GM18498 (cell line): Measurements from ENCODE around the gene LDLRAD2.
"Not testable (repeated sequence)": the region's sequence is repeated elsewhere in the genome, so short reads cannot be mapped to it uniquely, and the experiment has no call there.

ENCODE experiments used
- ATAC-seq: cut with Tn5 transposase; IDR thresholded peaks from one replicate; pipeline ENCODE4 v1.9.1; 2021; ENCODE audit warnings: mild to moderate bottlenecking, moderate library complexity; ENCODE audit not compliant: unreplicated experiment

Gene LDLRAD2

DNA sequence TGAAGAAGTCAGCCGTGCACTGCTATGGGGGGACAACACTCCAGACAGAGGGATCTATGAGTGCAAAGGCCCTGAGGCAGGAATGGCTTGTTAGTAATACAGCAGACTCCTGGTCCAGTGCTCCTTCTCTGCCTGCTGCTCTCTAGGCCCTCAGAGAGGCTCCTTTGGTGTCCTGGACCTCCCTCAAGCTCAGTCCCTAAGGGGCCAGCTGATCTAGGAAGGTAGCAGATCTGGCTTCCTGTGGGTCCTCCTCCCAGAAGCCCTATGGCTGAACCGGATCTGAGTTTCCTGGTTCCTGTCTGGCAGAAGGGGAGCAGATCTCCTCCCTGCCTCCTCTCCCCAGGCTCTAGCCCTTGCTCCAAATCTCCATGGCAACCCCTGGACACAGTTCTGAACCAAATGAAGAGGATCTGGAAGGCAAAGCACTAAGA lies at the start of gene LDLRAD2:
Gene LDLRAD2, plus strand, starts transcription at position 391 of the 431 bp plus-strand sequence. CDS start 187 bp downstream, outside the sequence.
- no peak for ATAC-seq

- no peak for ATAC-seq
Measured at GRCh38 chr1:21763236-21763635, 48.8 kb upstream of the LDLRAD2 start.

DNA sequence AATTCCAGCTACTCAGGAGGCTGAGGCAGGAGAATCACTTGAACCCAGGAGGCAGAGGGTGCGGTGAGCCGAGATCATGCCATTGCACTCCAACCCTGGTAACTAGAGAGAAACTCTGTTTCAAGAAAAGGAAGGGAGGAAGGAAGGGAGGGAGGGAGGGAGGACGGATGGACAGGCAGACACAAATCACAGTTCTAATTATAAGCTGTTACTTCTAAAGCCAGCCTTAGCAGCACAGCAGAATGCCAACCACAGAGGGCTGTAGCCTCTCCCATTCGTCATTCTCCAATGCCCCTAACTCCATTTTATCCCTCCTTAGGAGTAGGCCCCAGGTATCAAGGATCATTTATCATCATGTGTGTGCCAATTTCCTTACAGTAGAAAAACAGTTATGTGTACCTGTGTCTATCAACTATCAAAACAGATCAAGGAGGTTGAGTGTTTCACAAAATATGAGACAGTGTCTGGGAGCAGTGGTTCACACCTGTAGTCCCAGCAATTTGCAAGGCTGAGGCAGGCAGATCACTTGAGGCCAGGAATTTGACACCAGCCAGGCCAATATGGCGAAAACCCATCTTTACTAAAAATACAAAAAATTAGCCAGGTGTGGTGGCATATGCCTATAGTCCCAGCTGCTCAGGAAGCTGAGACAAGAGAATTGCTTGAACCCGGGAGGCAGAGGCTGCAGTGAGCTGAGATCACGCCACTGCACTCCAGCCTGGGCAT lies 48.2 kb upstream of the LDLRAD2 start:
- ATAC-seq = no peak

DNA sequence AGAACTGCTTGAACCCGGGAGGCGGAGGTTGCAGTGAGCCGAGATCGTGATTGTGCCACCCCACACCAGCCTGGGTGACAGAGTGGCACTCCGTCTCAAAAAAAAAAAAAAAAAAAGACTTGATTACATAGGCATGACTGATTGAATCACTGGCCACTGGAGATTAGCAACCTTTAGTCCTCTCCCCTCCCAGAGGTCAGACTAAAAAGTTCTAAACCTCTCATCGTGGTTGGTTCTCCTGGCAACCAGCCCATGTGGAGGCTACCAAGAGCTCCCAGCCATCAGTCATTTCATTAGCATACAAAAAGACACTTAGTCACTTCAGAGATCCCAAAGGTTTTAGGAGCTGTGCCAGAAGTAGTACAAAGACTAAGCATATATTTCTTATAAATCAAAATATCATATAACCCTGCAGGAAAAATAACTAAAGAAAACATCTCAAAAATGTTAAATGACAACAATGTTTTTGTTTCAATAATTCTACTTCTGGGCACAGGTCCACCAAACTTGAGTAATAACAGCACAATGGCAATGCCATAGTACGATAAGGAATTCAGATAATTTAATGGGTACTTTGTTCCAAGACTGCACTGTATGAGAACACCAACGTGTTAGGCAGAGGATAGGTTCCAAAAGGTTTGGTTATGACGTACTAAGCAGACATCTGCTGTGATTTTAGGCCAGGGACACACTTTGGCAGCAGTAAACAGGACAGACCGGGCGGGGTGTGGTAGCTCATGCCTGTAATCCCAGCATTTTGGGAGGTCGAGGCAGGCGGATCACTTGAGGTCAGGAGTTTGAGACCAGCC lies 47.2 kb upstream of the LDLRAD2 start:
- no peak for ATAC-seq

DNA sequence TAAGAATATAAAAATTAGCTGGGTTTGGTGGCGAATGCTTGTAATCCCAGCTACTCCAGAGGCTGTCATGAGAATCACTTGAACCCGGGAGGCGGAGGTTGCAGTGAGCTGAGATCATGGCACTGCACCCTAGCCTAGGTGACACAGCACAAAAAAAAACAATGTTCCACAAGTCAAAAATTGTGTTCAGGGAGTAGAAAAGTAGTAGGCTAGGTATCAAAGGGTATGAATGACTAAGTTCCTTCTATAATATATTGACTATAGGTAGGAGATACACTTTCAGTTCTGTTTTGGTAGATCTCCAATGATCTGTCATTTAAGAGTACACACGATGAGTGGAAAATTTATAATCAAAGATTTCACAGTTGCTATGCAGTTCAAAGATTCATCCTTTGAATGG lies 45.9 kb upstream of the LDLRAD2 start:
- no peak for ATAC-seq

DNA sequence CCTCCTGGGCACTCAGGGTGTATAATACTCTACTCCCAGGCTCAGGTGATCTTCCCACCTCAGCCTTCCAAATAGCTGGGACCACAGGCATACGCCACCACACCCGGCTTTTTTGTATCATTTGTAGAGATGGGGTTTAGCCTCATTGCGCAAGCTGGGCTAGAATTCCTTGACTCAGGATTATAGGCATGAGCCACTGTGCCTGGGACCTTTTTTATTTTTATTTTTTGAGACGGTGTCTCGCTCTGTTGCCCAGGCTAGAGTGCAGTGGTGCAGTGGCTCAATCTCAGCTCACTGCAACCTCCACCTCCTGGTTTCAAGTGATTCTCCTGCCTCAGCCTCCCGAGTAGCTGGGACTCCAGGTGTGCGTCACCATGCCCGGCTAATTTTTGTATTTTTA lies 45.0 kb upstream of the LDLRAD2 start:
- ATAC-seq = not testable (repeated sequence)

GRCh38 chr1:21770201-21770600 lies 41.9 kb upstream of the LDLRAD2 start:
- ATAC-seq = no peak

DNA sequence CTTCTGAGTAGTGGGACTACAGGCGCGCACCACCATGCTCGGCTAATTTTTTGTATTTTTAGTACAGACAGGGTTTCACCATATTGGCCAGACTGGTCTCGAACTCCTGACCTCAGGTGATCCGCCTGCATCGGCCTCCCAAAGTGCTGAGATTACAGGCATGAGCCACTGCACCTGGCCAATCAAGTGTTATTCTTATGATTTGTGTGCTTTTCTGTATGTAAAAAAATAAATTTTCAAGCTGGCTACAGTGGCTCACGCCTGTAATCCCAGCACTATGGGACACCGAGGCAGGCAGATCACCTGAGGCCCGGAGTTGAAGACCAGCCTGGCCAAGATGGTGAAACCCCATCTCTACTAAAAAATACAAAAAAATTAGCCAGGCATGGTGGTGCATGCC lies 41.5 kb upstream of the LDLRAD2 start:
- not testable (repeated sequence) for ATAC-seq

DNA sequence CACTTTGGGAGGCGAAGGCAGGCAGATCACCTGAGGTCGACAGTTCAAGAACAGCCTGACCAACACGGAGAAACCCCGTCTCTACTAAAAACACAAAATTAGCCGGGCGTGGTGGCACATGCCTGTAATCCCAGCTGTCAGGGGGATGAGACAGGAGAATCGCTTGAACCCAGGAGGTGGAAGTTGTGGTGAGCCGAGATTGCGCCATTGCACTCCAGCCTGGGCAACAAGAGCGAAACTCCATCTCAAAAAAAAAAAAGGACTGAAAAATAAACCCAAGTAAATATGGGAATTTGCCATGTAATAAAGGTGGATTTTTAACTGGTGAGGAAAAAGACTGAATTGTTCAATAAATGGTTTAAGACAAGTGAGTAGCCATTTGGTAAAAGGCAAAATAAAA lies 40.4 kb upstream of the LDLRAD2 start:
- not testable (repeated sequence) for ATAC-seq

GRCh38 chr1:21773585-21773984 lies 38.5 kb upstream of the LDLRAD2 start:
- peak; percentile 60 for ATAC-seq

- ATAC-seq = no peak
Measured at GRCh38 chr1:21774835-21775549, 37.1 kb upstream of the LDLRAD2 start.

DNA sequence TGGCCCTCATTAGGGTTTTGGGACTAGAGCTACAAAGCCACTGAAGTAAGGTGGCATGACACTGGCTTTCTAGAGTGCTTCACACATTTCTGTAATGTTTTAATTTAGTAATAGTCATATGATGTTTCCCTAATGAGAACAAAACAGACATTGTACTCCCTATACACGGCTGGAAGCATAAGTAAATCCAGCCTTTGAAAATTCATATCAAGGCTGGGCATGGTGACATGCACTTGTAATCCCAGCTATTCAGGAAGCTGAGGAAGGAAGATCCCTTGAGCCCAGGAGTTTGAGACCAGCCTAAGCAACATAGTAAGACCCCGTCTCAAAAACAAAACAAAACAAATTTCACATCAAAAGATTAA lies 36.5 kb upstream of the LDLRAD2 start:
- no peak for ATAC-seq

GRCh38 chr1:21775985-21776562 lies 36.0 kb upstream of the LDLRAD2 start:
- no peak for ATAC-seq

- ATAC-seq = not testable (repeated sequence)
Measured at GRCh38 chr1:21776925-21777324, 35.1 kb upstream of the LDLRAD2 start.

DNA sequence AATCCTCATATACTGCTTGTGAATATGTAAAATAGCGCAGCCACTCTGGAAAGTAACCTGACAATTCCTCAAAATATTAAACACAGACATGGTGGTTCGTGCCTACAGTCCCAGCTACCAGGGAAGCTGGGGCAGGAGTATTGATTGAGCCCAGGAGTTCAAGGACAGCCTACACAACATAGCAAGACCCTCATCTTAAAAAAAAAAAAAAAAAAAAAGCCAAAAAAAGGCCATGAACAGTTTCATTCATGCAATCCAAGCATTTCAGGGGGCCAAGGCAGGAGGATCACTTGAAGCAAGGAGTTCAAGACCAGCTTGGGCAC lies 33.7 kb upstream of the LDLRAD2 start:
- ATAC-seq = no peak

- no peak for ATAC-seq
Measured at GRCh38 chr1:21779613-21780521, 32.2 kb upstream of the LDLRAD2 start.

GRCh38 chr1:21781815-21782348 lies 30.2 kb upstream of the LDLRAD2 start:
- peak; percentile 27 for ATAC-seq

- ATAC-seq = peak; percentile 20
Measured at GRCh38 chr1:21782349-21782867, 29.7 kb upstream of the LDLRAD2 start.

DNA sequence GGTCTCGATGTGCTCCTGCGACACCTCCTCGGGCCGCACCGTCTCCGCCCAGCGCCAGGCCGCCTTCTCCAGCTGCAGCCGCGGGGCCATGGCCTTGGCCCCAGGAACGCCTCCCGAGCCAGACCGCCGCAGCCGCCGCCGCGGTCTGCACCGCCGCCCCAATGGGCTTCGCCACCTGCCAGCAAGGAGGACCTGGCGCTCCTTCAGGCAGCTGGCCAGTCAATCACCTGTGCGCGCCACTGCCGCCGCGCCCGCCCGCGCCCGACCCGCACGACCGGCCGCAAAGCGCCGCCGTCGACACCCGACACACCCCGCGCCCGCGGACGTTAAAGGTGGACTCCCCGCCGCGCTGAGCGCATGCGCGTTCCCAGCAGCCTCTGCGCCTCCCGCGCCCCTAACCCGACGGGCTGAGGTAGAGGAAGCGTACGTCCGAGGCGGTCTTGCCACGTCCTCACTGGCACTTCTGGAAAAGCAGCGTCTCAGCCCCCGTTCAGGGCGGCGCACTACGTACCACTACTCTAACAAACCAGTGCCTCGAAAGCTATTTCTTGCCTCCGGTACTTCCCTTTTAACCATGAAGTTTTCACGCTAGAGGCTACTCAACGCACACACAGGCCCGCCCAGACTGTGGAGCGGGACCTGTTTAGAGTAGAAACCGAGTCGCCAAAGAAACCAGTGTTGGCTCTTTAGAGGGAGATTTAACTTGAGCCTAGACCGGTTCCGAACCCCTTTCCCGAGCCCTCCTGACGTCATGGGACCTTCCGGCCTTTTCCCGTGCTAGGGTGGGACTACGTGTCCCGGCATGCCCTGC lies 29.0 kb upstream of the LDLRAD2 start, which contains the start of gene USP48:
Gene USP48, minus strand, starts transcription at position 282 of the 811 bp plus-strand sequence. Its CDS starts 192 bp downstream, at position 90.
- ATAC-seq = peak; percentile 75
